ENCODE measurements around the gene ZNF610. TPM values are rescaled to one million over a fixed set of nuclear protein-coding genes. Genes with fewer than 3 reads are reported as not detected.

Gene ZNF610
- total and polyA plus RNA-seq, 2 of the 13 experiments (the other 11 are each of a cell fraction or from before 2014, with no cell fraction given): 0.32 to 0.69 TPM

DNA sequence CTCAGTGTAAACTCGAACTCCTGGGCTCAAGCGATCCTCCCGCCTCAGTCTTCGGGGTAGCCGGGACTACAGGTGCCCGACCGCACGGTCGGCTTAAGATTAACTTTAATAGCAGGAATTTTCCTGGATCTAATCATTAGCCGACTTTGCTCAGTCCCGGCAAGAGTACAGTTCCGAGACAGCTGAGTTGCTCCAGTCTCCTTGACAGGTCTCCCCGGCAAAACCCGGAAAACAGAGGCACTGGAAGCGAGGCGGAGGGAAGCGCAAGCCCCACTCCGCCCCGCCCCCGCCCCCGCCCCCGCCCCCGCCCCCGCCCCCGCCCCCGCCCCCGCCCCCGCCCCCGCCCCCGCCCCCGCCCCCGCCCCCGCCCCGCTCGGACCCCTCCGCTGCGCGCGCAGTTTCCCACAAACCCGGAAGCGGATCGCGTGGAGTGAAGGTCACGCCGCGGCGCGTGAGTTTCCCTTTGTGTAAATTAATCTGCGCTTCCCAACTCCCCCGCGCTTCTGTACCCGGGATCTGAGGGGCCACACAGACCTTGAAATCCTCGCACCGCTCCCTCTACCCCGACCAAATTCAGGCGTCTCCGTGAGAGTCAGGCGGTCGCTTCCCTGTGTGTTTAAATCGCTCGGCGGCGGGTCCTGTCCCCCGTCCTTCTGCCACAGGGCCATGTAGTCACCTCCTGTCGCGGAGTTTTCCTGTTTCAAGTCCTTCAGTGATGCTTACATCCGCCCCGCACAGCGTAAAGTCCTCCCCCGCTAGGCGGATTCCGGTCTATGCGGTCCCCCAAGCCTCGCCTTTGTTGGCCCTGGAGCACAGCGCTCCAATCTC lies 39.1 kb upstream of the ZNF610 start, which contains the start of gene ZNF480 (continued):
- TF ChIP-seq KMT2B (CRISPR knock-in tag; IDR thresholded peaks at IDR 0.05) (no peak), ARNT (IDR thresholded peaks at IDR 0.05) (no peak), SNRNP70 (IDR thresholded peaks at IDR 0.05; ENCODE audit: low read depth, low read length) (no peak), ZNF672 (CRISPR knock-in tag; IDR thresholded peaks at IDR 0.05) (no peak), MIXL1 (CRISPR knock-in tag; IDR thresholded peaks at IDR 0.05) (no peak), ZNF619 (CRISPR knock-in tag; IDR thresholded peaks at IDR 0.05) (no peak), ZFX (CRISPR knock-in tag; IDR thresholded peaks at IDR 0.05; ENCODE audit: low read depth) (no peak; the same call in 1 of the 2 replicates), KLF12 (CRISPR knock-in tag; IDR thresholded peaks at IDR 0.05; ENCODE audit: borderline replicate concordance) (no peak), ERF (CRISPR knock-in tag; IDR thresholded peaks at IDR 0.05) (no peak), ZSCAN12 (CRISPR knock-in tag; IDR thresholded peaks at IDR 0.05) (no peak), CENPX (CRISPR knock-in tag; IDR thresholded peaks at IDR 0.05) (no peak), SIN3A (IDR thresholded peaks at IDR 0.05; ENCODE audit: borderline replicate concordance, low read depth, low read length) (peak; percentile 84; the same call in 1 of the 2 replicates), ZNF644 (CRISPR knock-in tag; IDR thresholded peaks at IDR 0.05; ENCODE audit: low read depth) (no peak), HOXA5 (CRISPR knock-in tag; IDR thresholded peaks at IDR 0.05) (no peak), SP2 (CRISPR knock-in tag; IDR thresholded peaks at IDR 0.05) (no peak), SRSF1 (optimal IDR thresholded peaks at IDR 0.05; ENCODE audit: low read depth, low read length) (peak; percentile 67), ZNF850 (CRISPR knock-in tag; conservative IDR thresholded peaks at IDR 0.05) (no peak), KLF6 (CRISPR knock-in tag; IDR thresholded peaks at IDR 0.05) (no peak), TCF7L2 (IDR thresholded peaks at IDR 0.05; ENCODE audit: low read depth, low read length) (no peak), CCDC6 (CRISPR knock-in tag; IDR thresholded peaks at IDR 0.05) (no peak)
- TF ChIP-seq, protein P1, sequence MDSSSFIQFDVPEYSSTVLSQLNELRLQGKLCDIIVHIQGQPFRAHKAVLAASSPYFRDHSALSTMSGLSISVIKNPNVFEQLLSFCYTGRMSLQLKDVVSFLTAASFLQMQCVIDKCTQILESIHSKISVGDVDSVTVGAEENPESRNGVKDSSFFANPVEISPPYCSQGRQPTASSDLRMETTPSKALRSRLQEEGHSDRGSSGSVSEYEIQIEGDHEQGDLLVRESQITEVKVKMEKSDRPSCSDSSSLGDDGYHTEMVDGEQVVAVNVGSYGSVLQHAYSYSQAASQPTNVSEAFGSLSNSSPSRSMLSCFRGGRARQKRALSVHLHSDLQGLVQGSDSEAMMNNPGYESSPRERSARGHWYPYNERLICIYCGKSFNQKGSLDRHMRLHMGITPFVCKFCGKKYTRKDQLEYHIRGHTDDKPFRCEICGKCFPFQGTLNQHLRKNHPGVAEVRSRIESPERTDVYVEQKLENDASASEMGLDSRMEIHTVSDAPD (CRISPR knock-in tag; IDR thresholded peaks at IDR 0.05): no peak
- TF ChIP-seq, protein P2, sequence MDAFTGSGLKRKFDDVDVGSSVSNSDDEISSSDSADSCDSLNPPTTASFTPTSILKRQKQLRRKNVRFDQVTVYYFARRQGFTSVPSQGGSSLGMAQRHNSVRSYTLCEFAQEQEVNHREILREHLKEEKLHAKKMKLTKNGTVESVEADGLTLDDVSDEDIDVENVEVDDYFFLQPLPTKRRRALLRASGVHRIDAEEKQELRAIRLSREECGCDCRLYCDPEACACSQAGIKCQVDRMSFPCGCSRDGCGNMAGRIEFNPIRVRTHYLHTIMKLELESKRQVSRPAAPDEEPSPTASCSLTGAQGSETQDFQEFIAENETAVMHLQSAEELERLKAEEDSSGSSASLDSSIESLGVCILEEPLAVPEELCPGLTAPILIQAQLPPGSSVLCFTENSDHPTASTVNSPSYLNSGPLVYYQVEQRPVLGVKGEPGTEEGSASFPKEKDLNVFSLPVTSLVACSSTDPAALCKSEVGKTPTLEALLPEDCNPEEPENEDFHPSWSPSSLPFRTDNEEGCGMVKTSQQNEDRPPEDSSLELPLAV (CRISPR knock-in tag; conservative IDR thresholded peaks at IDR 0.05; ENCODE audit: low read depth): no peak
- TF ChIP-seq, protein P3, sequence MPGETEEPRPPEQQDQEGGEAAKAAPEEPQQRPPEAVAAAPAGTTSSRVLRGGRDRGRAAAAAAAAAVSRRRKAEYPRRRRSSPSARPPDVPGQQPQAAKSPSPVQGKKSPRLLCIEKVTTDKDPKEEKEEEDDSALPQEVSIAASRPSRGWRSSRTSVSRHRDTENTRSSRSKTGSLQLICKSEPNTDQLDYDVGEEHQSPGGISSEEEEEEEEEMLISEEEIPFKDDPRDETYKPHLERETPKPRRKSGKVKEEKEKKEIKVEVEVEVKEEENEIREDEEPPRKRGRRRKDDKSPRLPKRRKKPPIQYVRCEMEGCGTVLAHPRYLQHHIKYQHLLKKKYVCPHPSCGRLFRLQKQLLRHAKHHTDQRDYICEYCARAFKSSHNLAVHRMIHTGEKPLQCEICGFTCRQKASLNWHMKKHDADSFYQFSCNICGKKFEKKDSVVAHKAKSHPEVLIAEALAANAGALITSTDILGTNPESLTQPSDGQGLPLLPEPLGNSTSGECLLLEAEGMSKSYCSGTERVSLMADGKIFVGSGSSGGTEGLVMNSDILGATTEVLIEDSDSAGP (CRISPR knock-in tag; IDR thresholded peaks at IDR 0.05; ENCODE audit: borderline replicate concordance): no peak; the same call in 1 of the 2 replicates
- TF ChIP-seq, protein P4, sequence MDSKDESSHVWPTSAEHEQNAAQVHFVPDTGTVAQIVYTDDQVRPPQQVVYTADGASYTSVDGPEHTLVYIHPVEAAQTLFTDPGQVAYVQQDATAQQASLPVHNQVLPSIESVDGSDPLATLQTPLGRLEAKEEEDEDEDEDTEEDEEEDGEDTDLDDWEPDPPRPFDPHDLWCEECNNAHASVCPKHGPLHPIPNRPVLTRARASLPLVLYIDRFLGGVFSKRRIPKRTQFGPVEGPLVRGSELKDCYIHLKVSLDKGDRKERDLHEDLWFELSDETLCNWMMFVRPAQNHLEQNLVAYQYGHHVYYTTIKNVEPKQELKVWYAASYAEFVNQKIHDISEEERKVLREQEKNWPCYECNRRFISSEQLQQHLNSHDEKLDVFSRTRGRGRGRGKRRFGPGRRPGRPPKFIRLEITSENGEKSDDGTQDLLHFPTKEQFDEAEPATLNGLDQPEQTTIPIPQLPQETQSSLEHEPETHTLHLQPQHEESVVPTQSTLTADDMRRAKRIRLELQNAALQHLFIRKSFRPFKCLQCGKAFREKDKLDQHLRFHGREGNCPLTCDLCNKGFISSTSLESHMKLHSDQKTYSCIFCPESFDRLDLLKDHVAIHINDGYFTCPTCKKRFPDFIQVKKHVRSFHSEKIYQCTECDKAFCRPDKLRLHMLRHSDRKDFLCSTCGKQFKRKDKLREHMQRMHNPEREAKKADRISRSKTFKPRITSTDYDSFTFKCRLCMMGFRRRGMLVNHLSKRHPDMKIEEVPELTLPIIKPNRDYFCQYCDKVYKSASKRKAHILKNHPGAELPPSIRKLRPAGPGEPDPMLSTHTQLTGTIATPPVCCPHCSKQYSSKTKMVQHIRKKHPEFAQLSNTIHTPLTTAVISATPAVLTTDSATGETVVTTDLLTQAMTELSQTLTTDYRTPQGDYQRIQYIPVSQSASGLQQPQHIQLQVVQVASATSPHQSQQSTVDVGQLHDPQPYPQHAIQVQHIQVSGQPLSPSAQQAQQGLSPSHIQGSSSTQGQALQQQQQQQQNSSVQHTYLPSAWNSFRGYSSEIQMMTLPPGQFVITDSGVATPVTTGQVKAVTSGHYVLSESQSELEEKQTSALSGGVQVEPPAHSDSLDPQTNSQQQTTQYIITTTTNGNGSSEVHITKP (CRISPR knock-in tag; IDR thresholded peaks at IDR 0.05; ENCODE audit: low read depth): no peak

All from HepG2 (cell line).